ENCODE measurements around the gene NUAK1. TPM values are rescaled to one million over a fixed set of nuclear protein-coding genes. Genes with fewer than 3 reads are reported as not detected.

NUAK1 gene
- total RNA-seq, 2 experiments from 2014 or later: not detected

- ATAC-seq (no peak), DNase-seq (no peak)
- Mint-ChIP-seq H3K27me3 (ENCODE audit: low read depth) (peaks cover 4% of the 10 kb centered on the region), H3K36me3 (ENCODE audit: low read depth) (no peaks in the 10 kb centered on the region), H3K4me1 (ENCODE audit: low read depth) (no peaks in the 10 kb centered on the region), H3K4me3 (no peak overlapping the region), H3K9me3 (ENCODE audit: insufficient read depth) (peaks cover 5% of the 10 kb centered on the region), H3K27ac (no peak overlapping the region)
- CTCF ChIA-PET: no interaction called here
- POLR2A ChIA-PET: no interaction called here
Observed at GRCh38 chr12:106051853-106052531, 86.8 kb downstream of the NUAK1 start.

- H3K36me3 Mint-ChIP-seq (ENCODE audit: low read depth): no peaks in the 10 kb centered on the region
- no peak for ATAC-seq
- H3K27me3 Mint-ChIP-seq (ENCODE audit: low read depth): peaks cover 4% of the 10 kb centered on the region
- H3K9me3 Mint-ChIP-seq (ENCODE audit: insufficient read depth): no peaks in the 10 kb centered on the region
- no peak for DNase-seq
- ChIA-PET POLR2A (no interaction called here), CTCF (no interaction called here)
- no peak overlapping the region for H3K27ac Mint-ChIP-seq
- no peaks in the 10 kb centered on the region for H3K4me1 Mint-ChIP-seq (ENCODE audit: low read depth)
- H3K4me3 Mint-ChIP-seq: no peak overlapping the region
Observed at GRCh38 chr12:106049546-106049945, 89.2 kb downstream of the NUAK1 start.

GRCh38 chr12:106049105-106049504, 89.6 kb downstream of the NUAK1 start:
- Mint-ChIP-seq H3K9me3 (ENCODE audit: insufficient read depth) (no peaks in the 10 kb centered on the region), H3K27ac (no peak overlapping the region), H3K4me1 (ENCODE audit: low read depth) (no peaks in the 10 kb centered on the region), H3K36me3 (ENCODE audit: low read depth) (no peaks in the 10 kb centered on the region), H3K4me3 (no peak overlapping the region), H3K27me3 (ENCODE audit: low read depth) (peaks cover 4% of the 10 kb centered on the region)
- no peak for DNase-seq
- CTCF ChIA-PET: no interaction called here
- POLR2A ChIA-PET: no interaction called here
- no peak for ATAC-seq

GRCh38 chr12:106048676-106049075, 90.1 kb downstream of the NUAK1 start:
- ATAC-seq (no peak), DNase-seq (no peak)
- H3K27ac Mint-ChIP-seq: no peak overlapping the region
- no peaks in the 10 kb centered on the region for H3K36me3 Mint-ChIP-seq (ENCODE audit: low read depth)
- POLR2A ChIA-PET: no interaction called here
- H3K4me3 Mint-ChIP-seq: no peak overlapping the region
- H3K4me1 Mint-ChIP-seq (ENCODE audit: low read depth): no peaks in the 10 kb centered on the region
- no peaks in the 10 kb centered on the region for H3K9me3 Mint-ChIP-seq (ENCODE audit: insufficient read depth)
- CTCF ChIA-PET: no interaction called here
- peaks cover 4% of the 10 kb centered on the region for H3K27me3 Mint-ChIP-seq (ENCODE audit: low read depth)

- ChIA-PET CTCF (no interaction called here), POLR2A (no interaction called here)
- Mint-ChIP-seq H3K4me1 (ENCODE audit: low read depth) (no peaks in the 10 kb centered on the region), H3K27me3 (ENCODE audit: low read depth) (peaks cover 4% of the 10 kb centered on the region), H3K36me3 (ENCODE audit: low read depth) (no peaks in the 10 kb centered on the region), H3K4me3 (no peak overlapping the region), H3K9me3 (ENCODE audit: insufficient read depth) (no peaks in the 10 kb centered on the region), H3K27ac (no peak overlapping the region)
- no peak for DNase-seq
- no peak for ATAC-seq
Observed at GRCh38 chr12:106048016-106048415, 90.7 kb downstream of the NUAK1 start.

- no peak for ATAC-seq
- Mint-ChIP-seq H3K4me3 (no peak overlapping the region), H3K4me1 (ENCODE audit: low read depth) (no peaks in the 10 kb centered on the region), H3K36me3 (ENCODE audit: low read depth) (no peaks in the 10 kb centered on the region), H3K27me3 (ENCODE audit: low read depth) (peaks cover 4% of the 10 kb centered on the region), H3K9me3 (ENCODE audit: insufficient read depth) (no peaks in the 10 kb centered on the region), H3K27ac (no peak overlapping the region)
- CTCF ChIA-PET: no interaction called here
- no peak for DNase-seq
- POLR2A ChIA-PET: no interaction called here
Observed at GRCh38 chr12:106046947-106047346, 91.8 kb downstream of the NUAK1 start.

- no peaks in the 10 kb centered on the region for H3K9me3 Mint-ChIP-seq (ENCODE audit: insufficient read depth)
- no peak overlapping the region for H3K27ac Mint-ChIP-seq
- no peaks in the 10 kb centered on the region for H3K36me3 Mint-ChIP-seq (ENCODE audit: low read depth)
- H3K27me3 Mint-ChIP-seq (ENCODE audit: low read depth): peaks cover 4% of the 10 kb centered on the region
- ChIA-PET CTCF (no interaction called here), POLR2A (no interaction called here)
- H3K4me1 Mint-ChIP-seq (ENCODE audit: low read depth): no peaks in the 10 kb centered on the region
- DNase-seq: no peak
- no peak for ATAC-seq
- H3K4me3 Mint-ChIP-seq: no peak overlapping the region
Observed at GRCh38 chr12:106046301-106046846, 92.4 kb downstream of the NUAK1 start.

GRCh38 chr12:106045251-106045674, 93.5 kb downstream of the NUAK1 start:
- POLR2A ChIA-PET: no interaction called here

GRCh38 chr12:106044773-106045172, 94.0 kb downstream of the NUAK1 start:
- Mint-ChIP-seq H3K9me3 (ENCODE audit: insufficient read depth) (no peaks in the 10 kb centered on the region), H3K4me1 (ENCODE audit: low read depth) (no peaks in the 10 kb centered on the region), H3K36me3 (ENCODE audit: low read depth) (no peaks in the 10 kb centered on the region), H3K27me3 (ENCODE audit: low read depth) (no peaks in the 10 kb centered on the region), H3K4me3 (no peak overlapping the region), H3K27ac (no peak overlapping the region)
- POLR2A ChIA-PET: no interaction called here
- CTCF ChIA-PET: interaction anchor here (1.1 kb wide), 1 partner anchor 11 kb away, joined by 3 read pairs; no protein-coding TSS in a partner anchor
- DNase-seq (no peak), ATAC-seq (no peak)

More at GRCh38 chr12:106045251-106045674, 93.5 kb downstream of the NUAK1 start:
- H3K9me3 Mint-ChIP-seq (ENCODE audit: insufficient read depth): no peaks in the 10 kb centered on the region
- ATAC-seq: no peak
- no peak for DNase-seq
- no peak overlapping the region for H3K27ac Mint-ChIP-seq
- H3K36me3 Mint-ChIP-seq (ENCODE audit: low read depth): no peaks in the 10 kb centered on the region
- no peaks in the 10 kb centered on the region for H3K27me3 Mint-ChIP-seq (ENCODE audit: low read depth)
- no peaks in the 10 kb centered on the region for H3K4me1 Mint-ChIP-seq (ENCODE audit: low read depth)
- CTCF ChIA-PET: no interaction called here
- H3K4me3 Mint-ChIP-seq: no peak overlapping the region

GRCh38 chr12:106042037-106042436, 96.7 kb downstream of the NUAK1 start:
- Mint-ChIP-seq H3K4me3 (no peak overlapping the region), H3K4me1 (ENCODE audit: low read depth) (no peaks in the 10 kb centered on the region), H3K9me3 (ENCODE audit: insufficient read depth) (no peaks in the 10 kb centered on the region), H3K36me3 (ENCODE audit: low read depth) (no peaks in the 10 kb centered on the region), H3K27me3 (ENCODE audit: low read depth) (no peaks in the 10 kb centered on the region), H3K27ac (no peak overlapping the region)
- CTCF ChIA-PET: no interaction called here
- DNase-seq (no peak), ATAC-seq (no peak)
- POLR2A ChIA-PET: no interaction called here

GRCh38 chr12:106040521-106040920, 98.2 kb downstream of the NUAK1 start:
- no peaks in the 10 kb centered on the region for H3K27me3 Mint-ChIP-seq (ENCODE audit: low read depth)
- H3K4me3 Mint-ChIP-seq: no peak overlapping the region
- no peak overlapping the region for H3K27ac Mint-ChIP-seq
- no peaks in the 10 kb centered on the region for H3K4me1 Mint-ChIP-seq (ENCODE audit: low read depth)
- CTCF ChIA-PET: no interaction called here
- no peaks in the 10 kb centered on the region for H3K9me3 Mint-ChIP-seq (ENCODE audit: insufficient read depth)
- POLR2A ChIA-PET: no interaction called here
- no peak for ATAC-seq
- no peak for DNase-seq
- no peaks in the 10 kb centered on the region for H3K36me3 Mint-ChIP-seq (ENCODE audit: low read depth)

GRCh38 chr12:106039646-106040404, 98.9 kb downstream of the NUAK1 start:
- Mint-ChIP-seq H3K4me3 (no peak overlapping the region), H3K9me3 (ENCODE audit: insufficient read depth) (no peaks in the 10 kb centered on the region), H3K27ac (no peak overlapping the region), H3K27me3 (ENCODE audit: low read depth) (no peaks in the 10 kb centered on the region), H3K4me1 (ENCODE audit: low read depth) (no peaks in the 10 kb centered on the region), H3K36me3 (ENCODE audit: low read depth) (no peaks in the 10 kb centered on the region)
- ATAC-seq (no peak), DNase-seq (no peak)
- ChIA-PET CTCF (no interaction called here), POLR2A (no interaction called here)

Measured in activated CD8-positive, alpha-beta T cell treated with anti-CD3 and anti-CD28 coated beads, Interleukin-2, amount 10 ng/mL, durations not matched to agents 7 days and 5 days (primary cell).